Stimulated activated naive CD4-positive, alpha-beta T cell (primary cell): ENCODE results near the gene MRPS18A.
"Not testable (repeated sequence)": the region's sequence is repeated elsewhere in the genome, so short reads cannot be mapped to it uniquely, and the experiment has no call there.

Experiments
- DNase-seq, 6 experiments: peaks; one replicate each; lab custom pipeline; 2025; lab: John Stamatoyannopoulos, UW

MRPS18A gene

DNA sequence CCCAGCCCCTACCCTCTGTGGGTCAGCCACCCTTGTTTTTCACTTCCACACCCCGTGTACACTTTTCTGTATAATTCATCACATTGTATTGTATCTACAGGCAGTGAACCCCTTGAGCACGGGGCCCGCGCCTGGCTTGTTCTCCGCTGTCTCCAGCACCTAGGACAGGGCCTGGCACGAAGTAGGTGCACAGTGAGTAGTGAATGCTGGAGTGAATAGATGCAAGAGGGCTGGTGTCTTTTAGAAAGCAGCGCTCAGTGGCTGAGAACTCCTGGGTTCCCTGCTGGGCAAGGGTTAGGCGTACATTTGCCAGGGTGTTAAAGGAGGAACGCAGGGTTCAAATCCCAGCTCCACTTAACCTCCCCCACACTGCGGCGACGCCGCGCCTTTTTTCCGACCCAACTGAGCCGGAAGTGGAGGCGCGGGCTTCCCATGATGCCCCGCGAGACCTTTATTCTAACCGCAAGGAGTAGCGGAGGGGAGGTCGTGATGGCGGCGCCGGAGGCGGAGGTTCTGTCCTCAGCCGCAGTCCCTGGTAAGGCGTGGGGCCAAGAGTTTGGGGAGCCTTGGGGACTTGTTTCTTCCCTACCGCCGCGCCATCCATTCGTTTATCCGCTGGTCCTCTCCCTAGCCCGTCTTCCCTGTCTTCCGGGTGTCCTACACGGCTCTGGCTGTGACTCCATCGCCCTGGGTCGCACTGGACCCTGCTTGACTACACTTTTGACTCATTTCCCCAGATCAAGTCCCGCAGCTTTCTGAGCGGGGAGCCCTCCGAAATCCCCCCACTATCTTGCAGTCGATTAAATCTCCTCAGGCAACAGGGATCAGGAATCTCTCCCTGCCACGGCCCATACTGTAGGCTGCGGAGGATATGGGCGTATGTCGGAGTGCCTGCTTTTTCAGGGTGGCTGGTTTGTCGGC is 51.9 kb downstream of the MRPS18A start, which contains the start of gene MAD2L1BP:
Gene MAD2L1BP, plus strand, starts transcription at position 454 of the 921 bp plus-strand sequence. Its CDS starts 36 bp downstream, at position 490.
- DNase-seq = peak; percentile 73 to 91 (median 82)

- no peak for DNase-seq
These were observed 52.8 kb downstream of the MRPS18A start for GRCh38 chr6:43634702-43635303.

DNA sequence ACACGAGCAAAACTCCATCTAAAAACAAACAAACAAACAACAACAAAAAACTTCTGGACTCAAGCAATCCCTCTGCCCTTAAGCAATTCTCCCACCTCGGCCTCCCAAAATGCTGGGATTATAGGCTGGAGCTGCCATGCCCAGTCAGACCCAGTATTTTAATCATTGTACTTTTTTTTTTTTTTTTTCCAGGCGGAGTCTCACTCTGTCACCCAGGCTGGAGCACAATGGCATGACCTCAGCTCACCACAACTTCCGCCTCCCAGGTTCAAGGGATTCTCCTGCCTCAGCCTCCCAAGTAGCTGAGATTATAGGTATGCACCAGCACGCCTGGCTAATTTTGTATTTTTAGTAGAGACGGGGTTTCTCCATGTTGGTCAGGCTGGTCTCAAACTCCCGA is 54.6 kb downstream of the MRPS18A start:
- not testable (repeated sequence) for DNase-seq

GRCh38 chr6:43630980-43631619 is 56.5 kb downstream of the MRPS18A start:
- no peak for DNase-seq

- peak; percentile 62 to 86 (median 76) for DNase-seq
These were observed 57.9 kb downstream of the MRPS18A start for GRCh38 chr6:43629505-43630300.

DNA sequence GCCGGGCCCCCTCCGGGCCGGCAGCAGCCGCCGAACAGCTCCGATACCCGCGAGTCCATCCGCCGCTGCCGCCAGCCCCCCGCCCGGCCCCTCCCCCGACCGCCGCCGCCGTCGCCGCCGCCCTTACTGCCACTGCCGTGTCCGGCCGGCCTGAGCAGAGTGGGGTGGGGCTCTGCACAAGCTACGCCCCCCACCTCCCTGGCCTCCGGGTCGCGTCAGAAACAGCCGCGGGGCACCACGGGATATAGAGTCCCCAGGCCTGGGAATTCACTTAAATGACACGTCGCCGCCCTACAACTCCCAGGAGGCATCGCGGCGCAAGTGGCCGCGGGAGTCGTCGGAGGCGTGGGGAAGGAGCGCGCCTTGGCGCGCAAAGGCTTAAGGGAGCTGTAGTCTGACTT is 58.5 kb downstream of the MRPS18A start, which contains the start of gene GTPBP2:
Gene GTPBP2, minus strand, starts transcription at position 161 of the 401 bp plus-strand sequence. Its CDS starts 102 bp downstream, at position 59.
- peak; percentile 89 to 96 (median 90) for DNase-seq

DNA sequence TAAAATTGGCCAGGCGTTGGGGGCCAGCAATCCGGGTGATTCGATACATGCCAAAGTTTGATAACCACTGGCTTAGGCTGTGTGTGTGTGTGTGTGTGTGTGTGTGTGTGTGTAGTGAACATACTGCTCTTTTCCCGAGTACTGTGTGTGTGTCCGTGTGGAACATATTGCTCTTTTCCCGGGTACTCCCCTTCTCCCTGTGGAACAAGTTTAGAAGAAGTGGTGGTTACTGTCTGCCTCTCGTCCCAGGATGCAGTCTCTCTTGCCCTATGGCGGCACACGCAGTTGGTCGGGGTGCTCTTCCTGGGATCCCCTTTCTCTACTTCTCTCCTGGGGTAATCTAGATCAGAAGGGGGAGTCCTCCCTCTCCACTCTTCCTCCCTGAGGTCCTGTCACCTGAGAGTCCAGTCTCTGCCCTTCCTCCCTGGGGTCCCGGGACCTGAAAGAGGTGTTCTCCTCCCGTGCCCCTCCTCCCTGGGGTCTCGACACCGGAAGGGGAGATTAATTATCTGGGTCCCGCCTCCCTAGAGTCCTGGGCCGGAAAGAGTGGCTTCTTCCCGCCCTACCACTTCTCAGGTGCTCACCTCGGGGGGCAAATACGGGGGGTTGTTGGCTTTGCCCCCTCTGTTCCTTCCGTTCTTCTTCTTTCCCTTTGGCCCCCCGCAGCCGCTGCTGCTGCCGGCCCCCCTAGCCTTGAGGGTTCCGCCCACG is 59.0 kb downstream of the MRPS18A start:
- DNase-seq = peak; percentile 19 to 61 (median 50)

DNA sequence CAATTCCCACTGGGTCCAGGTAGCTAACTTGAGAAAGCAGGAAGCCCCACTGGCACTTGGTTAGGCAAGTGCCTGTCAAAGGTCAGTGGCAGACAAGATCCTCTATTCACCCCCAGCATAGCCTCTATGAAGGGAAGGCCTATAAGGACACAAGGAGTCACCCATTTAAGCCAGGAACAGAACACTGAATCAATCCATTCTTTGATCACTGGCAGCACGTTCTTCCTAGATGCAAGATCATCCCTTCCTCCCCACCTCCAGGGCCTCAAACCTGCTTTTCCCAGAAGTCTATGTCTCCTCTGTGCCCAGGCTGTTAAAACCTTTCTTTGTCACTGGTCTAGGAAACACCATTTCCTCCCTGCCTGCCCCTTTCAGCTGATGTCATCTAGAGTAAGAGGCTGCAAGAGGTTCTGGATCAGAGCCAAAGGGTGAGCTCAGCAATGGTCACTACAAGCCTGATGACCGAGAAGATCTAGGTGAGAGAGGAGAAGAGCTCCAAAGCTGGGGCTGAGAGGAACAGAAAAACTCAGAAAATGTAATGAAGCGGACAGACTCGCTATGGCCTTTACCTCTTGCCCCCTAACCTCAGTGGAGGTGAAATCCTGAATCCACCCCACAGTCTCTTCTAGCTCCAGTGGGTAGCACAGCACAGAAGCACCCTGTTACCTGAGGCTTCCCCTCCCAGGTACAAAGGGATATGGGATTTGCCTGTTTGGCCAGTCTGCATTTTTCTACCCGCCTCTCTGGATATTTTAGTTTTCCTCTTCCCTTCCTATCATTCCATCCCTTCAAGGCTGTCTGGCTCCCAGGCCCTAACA is 60.4 kb downstream of the MRPS18A start:
- no peak for DNase-seq

DNA sequence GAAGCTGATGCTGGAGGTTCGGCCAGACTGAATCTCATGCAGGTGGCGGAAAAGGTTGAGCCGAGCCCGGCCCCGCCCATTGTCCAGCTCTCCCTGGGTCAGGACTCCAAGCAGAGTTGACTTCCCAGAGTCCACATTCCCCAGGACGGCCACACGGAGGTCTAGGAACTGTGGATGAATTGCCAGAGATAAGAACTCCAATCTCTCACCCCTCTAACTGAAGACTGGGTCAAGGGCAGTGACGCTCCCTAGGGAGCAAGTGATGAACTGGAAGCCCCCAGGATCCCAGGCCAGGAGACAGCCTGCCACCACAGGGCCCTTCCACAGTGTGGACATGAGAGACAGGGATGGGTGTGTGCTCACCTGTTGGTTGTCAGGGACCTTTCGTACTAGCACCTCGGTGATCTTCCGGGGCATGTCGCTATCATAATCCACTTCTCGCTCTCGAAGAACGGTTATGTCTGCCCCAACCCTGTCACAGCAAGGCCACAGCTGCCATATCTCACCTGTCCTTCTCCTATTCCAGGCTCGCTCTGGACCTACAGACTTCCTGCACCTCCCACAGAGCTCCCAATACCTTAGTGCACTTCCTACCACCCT is 62.1 kb downstream of the MRPS18A start:
- DNase-seq = no peak

- DNase-seq = no peak
These were observed 62.8 kb downstream of the MRPS18A start for GRCh38 chr6:43624786-43625288.

DNA sequence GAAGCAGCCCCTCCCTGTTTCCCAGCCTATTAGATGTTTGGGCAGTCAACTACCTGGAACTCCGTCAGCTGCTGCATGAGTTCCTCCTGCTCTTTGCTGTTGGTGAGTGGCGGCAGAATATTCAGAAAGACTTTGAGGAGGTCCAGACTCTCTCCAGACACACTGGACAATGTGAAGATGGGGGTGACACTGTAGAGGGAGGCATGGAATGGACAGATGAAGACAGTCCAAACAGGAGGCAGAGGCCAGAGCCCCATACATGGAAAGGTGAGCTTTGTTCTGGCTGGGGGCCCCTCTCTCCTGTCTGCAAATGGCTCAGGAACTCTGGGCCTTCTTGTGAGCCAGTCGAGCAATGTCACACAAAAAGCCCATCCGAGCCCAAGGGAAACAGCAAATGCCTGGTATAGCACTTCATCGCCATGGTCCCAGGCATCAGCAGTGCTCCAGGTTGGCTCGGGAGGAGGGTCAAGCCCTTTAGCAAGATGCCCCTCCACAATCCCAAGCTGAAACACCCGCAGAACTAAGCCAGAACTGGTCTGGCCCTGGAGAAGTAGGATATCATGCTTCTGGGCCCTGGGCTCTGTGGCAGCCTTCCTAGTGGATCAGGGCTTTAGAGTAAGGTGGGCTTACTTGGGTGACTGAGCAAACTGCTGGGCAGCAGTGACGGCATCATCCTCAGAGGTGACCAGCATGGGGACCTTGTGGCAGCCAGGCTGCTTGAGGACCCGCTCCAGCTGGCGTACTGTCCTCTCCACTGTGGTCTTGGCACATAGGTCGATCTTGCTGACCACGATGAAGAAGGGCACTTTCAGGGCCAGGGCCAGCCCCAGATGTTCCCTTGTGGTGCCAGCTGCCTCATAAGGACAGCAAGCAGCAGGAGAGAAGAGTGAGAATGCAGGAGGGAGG is 63.5 kb downstream of the MRPS18A start:
- DNase-seq = no peak

DNA sequence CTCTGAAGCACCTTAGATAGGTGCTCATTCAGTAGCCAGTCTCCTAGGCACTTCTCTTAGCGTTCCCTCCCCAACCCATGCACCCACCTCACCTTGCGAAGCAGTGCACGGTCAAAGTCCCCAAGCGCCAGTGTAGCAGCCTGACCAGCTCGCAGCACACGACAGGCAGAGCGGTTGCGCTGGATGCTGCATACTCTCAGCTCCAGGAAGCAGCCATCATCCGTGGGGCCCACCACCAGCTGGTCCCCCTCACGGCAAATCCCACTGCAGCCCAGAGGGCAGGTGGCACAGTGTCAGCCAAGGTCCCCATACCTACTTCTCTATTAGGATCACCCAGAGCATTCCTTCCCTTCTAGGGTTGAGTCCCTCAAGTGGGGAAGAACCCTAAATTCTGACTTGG is 65.0 kb downstream of the MRPS18A start:
- no peak for DNase-seq

DNA sequence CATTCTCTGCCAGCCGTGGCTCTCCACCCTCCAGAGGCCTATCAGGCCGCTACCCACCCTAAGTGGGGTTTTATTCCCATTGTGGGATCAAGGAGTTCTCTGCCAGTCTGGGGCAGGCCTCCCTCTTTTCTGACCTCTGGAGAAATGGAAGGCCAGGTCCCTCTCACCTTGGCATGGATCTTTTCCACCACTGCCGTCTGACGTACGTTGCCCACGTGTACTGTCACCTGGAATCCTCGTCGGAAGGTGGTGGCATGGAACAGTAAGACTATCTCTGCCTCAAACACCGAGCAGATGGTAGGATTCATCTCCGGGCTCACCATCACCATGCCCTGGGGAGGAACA is 65.8 kb downstream of the MRPS18A start:
- DNase-seq = no peak
